GM19463 (cell line): ENCODE measurements around the gene LRMDA.

ENCODE experiments used
- ATAC-seq: cut with Tn5 transposase; IDR thresholded peaks from one replicate; pipeline ENCODE4 v1.9.1; 2021; ENCODE audit warnings: mild to moderate bottlenecking, moderate library complexity; ENCODE audit not compliant: unreplicated experiment

Gene LRMDA

DNA sequence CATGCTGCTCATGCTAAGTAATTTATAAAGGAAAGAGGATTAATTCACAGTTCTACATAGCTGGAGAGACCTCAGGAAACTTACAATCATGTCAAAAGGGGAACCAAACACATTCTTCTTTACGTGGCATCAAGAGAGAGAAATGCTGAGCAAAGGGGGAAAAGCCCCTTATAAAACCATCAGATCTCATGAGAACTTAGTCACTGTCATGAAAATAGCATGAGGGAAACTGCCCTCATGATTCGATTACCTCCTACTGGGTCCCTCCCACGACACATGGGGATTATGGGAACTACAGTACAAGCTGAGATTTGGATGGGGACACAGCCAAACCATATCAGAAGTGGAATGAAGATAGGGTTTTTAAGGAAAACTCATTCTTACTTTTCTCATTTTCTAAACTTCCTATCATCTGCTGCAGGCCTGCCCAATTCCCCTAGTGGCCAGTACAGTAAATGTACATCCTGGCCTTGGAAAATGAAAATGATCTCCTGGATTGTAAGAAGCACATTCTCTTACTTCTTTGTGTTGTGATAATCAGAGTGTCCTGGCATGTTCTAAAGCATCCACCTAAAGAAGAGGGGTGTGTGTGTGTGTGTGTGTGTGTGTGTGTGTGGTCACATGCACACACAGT is 421.5 kb downstream of the LRMDA start:
- ATAC-seq = no peak

GRCh38 chr10:75857269-75857846 is 425.9 kb downstream of the LRMDA start:
- ATAC-seq = no peak

- ATAC-seq = no peak
These were observed 426.5 kb downstream of the LRMDA start for GRCh38 chr10:75857896-75858295.

DNA sequence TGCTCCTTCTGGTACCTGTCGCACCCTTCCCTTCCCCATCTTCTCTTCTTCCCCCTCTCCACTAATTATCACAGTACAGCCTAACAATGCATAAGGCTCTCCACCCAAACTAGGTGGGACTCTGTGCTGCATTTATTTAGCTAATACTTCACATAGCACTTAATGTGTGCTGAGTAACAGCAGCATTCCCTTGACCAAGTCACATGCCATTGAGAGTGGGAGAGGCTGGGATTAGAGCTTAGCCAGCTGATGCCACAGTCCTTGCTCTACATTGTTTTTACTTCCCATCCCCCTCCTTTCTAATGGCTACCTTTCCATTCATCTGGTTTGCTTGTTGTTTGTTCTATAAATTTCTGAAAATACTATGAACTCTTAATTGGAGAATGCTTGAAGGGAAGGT is 426.9 kb downstream of the LRMDA start:
- ATAC-seq = no peak

DNA sequence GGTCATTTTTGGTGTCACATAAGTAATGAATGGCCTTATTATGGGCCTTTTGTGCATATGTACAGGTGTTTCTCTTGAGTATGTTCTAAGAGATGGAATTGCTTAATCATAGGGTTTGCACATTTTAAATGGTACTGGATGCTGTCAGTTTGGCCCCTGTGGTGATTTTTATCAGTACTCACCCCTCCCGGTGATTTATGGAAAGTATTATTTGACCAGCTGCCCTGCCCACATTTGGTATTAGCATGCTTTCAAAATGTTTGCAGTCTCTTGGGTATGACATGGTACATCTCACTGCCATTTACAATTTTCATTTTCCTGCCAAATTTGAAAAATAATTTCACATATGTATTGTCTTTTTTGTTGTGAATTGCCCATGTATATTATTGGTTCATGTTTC is 427.7 kb downstream of the LRMDA start:
- no peak for ATAC-seq

GRCh38 chr10:75860009-75860408 is 428.6 kb downstream of the LRMDA start:
- no peak for ATAC-seq

DNA sequence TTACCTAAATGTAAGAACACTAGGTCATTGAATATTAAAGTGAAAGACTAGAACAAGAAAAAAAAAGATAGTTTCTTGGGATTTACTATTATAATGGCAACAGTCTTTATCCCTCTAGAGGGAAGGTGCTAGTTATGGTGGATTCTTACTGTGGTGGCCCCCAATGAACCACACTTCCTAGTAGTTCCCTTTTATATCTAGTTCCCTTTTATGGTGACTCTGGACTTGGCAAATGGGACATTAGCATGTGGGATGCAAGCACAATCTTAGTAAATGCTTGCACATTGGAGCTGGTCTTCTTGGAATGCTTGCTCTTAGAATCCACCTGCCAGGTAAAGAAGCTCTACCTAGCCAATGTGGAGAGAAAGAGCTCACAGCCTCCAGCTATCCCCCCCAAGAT is 430.2 kb downstream of the LRMDA start:
- ATAC-seq = no peak

GRCh38 chr10:75862935-75863334 is 431.5 kb downstream of the LRMDA start:
- no peak for ATAC-seq

DNA sequence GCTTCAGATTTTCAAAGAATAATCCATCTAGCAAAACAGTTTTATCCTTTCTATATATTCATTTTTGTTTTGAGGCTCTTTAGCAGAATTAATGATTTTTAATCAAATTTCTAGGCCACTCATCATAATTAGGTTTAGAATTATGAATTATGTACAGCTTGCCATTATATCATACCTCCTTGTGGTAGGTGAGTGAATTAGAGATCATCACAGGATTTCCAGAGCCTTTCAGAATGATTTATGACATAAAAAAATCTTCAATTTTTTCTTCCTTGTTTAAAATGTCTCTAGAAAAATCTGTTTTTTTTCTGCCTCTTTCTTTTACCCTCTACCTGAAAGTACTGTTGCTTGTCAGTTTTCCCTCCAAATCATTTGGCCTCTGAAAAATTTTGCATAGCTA is 433.3 kb downstream of the LRMDA start:
- no peak for ATAC-seq

- ATAC-seq = no peak
These were observed 434.2 kb downstream of the LRMDA start for GRCh38 chr10:75865413-75866299.

- ATAC-seq = no peak
These were observed 434.8 kb downstream of the LRMDA start for GRCh38 chr10:75866300-75866625.

DNA sequence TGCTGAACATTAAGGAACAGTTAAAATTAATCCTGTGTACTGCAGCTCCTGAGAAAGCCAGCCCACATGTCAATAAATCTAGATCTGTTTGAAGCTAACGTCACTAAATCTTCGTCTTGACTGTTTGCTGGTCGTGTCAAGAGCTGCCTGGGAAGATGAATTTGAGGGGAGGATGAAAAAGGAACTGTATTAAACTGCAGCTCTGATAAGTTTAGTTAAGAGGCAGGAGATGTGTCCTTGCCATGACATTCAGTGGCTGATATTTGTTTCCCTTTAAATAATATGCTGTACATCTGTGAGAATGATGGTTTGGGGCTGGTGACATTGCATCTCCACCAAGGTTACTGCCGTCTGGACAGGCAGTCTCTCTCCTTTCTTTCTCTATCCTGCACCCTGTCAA is 435.3 kb downstream of the LRMDA start:
- no peak for ATAC-seq

DNA sequence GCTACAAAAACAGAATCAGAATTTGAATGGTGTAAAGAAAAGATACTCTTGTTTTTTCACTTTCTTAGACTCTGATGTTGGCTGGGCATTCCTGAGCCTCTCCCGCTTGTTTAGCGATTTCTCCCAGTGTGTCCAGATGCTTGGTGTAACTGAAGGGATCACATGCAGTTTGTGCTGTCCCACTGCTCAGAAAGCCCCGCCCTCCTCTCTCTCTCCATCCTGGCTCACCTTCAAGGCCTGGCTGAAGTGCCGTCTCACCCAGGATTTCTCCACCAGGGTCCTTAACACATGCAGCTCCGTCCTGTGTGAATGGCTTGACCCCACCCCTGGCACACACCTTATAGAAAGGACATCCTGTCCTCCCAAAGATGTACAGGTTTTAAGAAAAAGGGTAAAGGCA is 437.1 kb downstream of the LRMDA start:
- ATAC-seq = no peak

DNA sequence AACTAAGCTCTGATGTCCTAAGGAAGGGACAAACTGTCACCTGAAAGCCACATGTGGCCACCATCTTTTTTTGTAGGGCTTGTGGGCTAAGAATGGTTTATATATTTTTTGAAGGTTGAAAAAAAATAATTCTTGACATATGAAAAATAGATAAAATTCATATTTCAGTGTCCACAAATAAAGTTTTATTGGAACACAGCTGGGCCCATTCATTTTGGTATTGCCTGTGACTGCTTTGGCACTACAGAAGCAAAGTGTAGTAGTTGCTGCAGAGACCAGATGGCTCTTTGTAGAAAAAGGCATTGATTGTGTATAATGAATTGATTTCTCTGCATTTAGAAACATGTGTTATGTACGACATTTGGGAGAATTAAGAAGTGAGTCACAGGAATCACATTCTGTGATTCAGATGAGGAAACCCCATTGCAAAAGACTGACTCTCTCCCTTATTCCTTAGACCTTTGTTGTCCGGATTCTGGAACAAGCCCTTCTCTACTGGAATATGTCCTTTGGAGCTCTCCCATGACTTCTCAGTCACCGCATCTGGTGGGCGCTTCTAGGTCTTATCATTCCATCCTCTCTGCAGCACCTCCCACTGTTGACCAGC is 438.7 kb downstream of the LRMDA start:
- no peak for ATAC-seq

GRCh38 chr10:75875740-75876139 is 444.3 kb downstream of the LRMDA start:
- ATAC-seq = no peak

DNA sequence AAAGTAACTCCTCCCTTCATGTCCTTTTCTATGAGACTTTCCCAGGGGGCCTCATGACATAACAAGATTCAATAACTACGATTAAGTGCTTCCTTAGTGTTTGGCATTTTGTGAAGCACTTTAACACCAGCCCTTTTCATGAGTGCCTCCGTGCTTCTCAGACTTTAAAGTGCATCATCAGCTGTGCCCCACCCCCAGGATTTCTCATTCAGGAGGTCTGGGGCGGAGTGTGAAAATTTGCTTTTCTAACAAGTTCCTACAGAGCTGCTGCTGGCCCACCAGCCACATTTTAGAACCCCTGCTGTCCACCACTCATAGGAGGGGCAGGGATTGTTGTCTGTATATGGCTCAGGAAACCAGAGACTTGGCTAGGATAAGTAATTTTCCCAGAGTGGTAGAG is 445.3 kb downstream of the LRMDA start:
- no peak for ATAC-seq

- no peak for ATAC-seq
These were observed 446.5 kb downstream of the LRMDA start for GRCh38 chr10:75877877-75878276.

- no peak for ATAC-seq
These were observed 447.2 kb downstream of the LRMDA start for GRCh38 chr10:75878586-75878985.

DNA sequence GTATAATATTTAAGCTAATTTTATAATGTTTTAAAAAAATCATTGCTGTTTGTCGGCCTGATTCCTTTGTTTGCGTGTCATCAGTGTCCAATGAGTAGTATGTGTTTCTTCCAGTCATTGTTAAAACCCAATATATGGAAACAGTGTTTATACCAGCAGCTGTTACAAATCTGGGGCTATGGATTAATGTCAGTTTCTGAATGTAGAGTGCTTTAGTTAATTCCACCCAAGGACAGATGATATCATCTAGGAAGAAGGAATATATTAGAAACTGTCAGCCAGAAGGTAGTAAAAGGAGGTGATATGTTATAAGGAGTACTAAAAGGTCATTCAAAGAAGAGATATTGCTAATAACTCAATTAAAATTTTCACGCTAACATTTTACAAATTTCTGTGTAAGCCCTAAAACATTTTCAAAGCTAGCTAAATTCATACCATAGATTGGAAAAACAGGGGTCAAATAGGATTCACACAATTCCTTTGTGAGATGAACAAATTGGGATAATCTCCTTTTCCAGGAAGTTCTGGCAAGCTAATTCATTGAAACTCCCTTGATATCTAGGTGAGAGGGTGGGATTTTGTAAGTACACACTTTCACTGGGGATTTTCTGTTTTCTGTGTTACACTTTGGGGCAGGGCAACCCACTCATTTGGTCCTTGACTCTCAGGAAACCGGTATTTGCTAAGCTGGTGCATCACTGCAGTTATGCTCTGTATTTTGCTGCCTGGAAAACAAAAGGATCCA is 448.8 kb downstream of the LRMDA start:
- no peak for ATAC-seq

DNA sequence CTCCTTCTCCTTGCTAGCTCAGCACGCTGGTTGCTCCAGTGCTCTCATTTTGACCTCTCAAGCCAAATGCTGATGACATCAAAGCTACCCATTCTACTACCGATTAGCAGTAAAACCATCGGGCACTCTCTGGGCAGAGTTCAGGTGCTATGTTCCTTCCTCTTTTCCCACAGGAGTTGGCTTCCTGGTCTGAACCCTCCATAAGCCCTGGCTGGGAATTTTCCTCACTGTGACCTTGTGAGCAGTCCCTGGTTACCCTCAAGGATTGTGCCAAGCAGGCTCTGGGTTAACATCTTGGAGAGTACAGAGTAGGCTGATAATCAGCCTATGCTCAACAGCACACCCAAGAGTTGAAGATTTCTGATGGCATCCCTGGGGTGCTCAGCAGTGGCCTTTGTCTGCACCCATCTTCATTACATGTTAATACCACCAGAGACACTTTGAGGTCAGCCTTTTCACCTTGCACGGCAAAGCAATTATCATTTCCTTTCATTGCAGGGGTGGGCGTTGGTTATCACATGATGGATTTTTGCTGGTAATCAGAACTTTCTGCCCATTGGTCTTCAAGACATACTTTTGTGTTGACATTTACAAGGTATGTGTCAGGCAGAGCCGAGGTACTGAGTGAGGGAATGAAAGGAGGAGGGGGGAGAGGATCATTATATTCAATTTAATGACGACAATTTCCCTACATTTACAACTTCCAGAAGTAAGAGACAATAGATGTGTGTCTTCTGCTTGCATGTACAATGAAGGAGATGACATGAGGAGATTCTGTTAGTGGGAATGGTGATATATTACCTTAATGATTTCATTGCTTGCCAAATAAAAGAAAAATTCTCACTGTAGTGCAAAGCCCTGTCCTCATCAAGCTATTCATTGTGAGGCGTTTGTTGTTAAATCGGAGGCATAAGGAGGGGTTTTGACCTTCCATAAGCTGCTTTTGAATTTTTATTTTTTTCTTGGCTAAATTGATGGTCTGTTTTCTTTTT is 452.0 kb downstream of the LRMDA start:
- ATAC-seq = no peak
